Loucy (cell line): ENCODE data around the gene NCLN.

Experiments used
- CTCF ChIP-seq: fragments of 200-600 bp; sonication (generic); conservative IDR thresholded peaks from 2 replicates; pipeline ENCODE4 v1.5.1; 2014; ENCODE audit warnings: mild to moderate bottlenecking, antibody characterized with exemption, low read length
- EZH2phosphoT487 ChIP-seq: fragments of 200-600 bp; IDR thresholded peaks from 2 replicates; pipeline ENCODE4 v1.6.1; 2018; ENCODE audit warnings: antibody characterized with exemption, mild to moderate bottlenecking, moderate library complexity, borderline replicate concordance

GRCh38 chr19:3154957-3155736 lies 30.6 kb upstream of the NCLN start:
- TF ChIP-seq CTCF, result no peak
- no peak for TF ChIP-seq EZH2phosphoT487
